Measurements from ENCODE around the gene HIBADH.

DNA sequence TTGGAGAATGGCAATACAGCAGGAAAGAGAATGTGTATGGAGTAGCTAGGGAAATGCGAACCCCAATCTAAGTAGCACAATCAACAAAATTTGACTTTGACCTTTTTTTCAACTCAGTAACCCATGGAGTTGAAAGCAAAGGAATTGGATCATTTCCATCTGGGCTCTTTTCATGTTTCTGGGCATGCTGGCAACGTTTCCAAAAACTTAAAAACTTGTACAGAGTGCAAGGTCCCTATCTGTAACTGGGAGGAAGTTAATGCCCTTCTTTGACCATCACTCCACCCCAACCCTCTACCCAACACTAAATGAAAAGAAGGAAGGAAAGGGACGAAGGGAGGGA lies 1.3 kb upstream of the HIBADH start:
- TF ChIP-seq FOXK2 (IDR thresholded peaks at IDR 0.05) (no peak), ZNF384 (IDR thresholded peaks at IDR 0.05) (no peak), ELF4 (IDR thresholded peaks at IDR 0.05) (no peak), CTBP1 (IDR thresholded peaks at IDR 0.05; ENCODE audit: borderline replicate concordance) (no peak), TARDBP (IDR thresholded peaks at IDR 0.05) (no peak), FOXM1 (IDR thresholded peaks at IDR 0.05; ENCODE audit: borderline replicate concordance) (no peak), BHLHE40 (IDR thresholded peaks at IDR 0.05; ENCODE audit: borderline replicate concordance) (no peak), SP1 (IDR thresholded peaks at IDR 0.05) (no peak), SUZ12 (IDR thresholded peaks at IDR 0.05) (no peak), ARNT (IDR thresholded peaks at IDR 0.05) (no peak), HDGF (IDR thresholded peaks at IDR 0.05; ENCODE audit: borderline replicate concordance) (no peak)
- TF ChIP-seq, protein P1, sequence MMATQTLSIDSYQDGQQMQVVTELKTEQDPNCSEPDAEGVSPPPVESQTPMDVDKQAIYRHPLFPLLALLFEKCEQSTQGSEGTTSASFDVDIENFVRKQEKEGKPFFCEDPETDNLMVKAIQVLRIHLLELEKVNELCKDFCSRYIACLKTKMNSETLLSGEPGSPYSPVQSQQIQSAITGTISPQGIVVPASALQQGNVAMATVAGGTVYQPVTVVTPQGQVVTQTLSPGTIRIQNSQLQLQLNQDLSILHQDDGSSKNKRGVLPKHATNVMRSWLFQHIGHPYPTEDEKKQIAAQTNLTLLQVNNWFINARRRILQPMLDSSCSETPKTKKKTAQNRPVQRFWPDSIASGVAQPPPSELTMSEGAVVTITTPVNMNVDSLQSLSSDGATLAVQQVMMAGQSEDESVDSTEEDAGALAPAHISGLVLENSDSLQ (IDR thresholded peaks at IDR 0.05): no peak
